Right lung (tissue), 5 donors: ENCODE data around the gene PKIG. TPM values are rescaled to one million over a fixed set of nuclear protein-coding genes. Genes with fewer than 3 reads are reported as not detected.
"Not testable (repeated sequence)": the region's sequence is repeated elsewhere in the genome, so short reads cannot be mapped to it uniquely, and the experiment has no call there.

Source experiments
- DNase-seq, 2 donors: peaks; one replicate each; pipeline ENCODE4 v3.0.0-alpha.2; 2013
- polyA plus RNA-seq, 5 donors: library from polyadenylated mRNA; unstranded; fragments of 120-200 nt; gene quantifications; one replicate each; pipeline versions ENCODE4 v1.2.1 to v1.2.3, GENCODE V29; 2013; ENCODE audit warnings: inconsistent platforms in 1 of 5, low replicate concordance in 1 of 5; ENCODE audit not compliant: insufficient read length in 5 of 5, insufficient read depth in 1 of 5

Gene PKIG
- polyA plus RNA-seq, 5 donors, result 49.1 to 68.5 (median 62.4) TPM

DNA sequence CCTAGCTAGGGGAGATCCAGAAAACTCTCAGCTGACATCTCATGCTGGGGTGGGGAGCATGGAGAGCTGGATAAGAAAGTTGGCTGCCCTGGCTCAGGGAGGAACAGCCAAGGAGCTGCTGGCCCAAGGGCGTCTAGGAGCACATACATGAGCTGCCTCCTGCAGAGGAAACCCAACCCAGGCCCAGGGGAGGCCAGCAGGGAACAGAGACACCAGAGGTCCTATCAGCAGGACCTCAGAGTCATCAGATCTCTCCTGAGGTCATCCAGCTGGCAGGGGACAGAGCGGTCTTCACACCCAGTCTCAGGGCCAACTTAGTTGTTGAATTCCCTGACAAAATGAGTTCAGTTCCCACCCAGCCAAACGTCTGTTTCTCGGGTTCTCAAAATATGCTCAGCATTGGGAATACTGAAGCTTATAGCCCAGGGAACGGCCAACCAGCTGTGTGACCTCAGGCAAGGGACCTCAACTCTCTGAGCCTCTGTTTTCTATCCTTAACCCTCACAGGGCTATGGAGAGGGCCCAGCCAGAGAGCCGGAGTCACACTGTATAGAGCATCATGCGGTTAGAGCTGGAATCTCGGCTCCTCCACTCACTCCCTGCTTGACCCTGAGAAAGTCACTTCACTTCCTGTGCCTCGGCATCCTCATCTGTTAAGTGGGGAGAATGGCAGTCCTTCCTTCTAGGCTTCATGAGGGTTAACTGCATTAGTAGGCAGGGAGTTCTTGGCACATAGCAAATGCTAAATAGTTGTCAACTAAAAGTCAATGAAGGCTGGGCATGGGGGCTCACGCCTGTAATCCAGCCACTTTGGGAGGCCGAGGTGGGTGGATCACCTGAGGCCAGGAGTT lies 55.4 kb downstream of the PKIG start:
- DNase-seq, result no peak

- no peak for DNase-seq
Measured at GRCh38 chr20:44640522-44640921, 58.1 kb downstream of the PKIG start.

GRCh38 chr20:44641325-44641724 lies 58.9 kb downstream of the PKIG start:
- DNase-seq, result no peak

DNA sequence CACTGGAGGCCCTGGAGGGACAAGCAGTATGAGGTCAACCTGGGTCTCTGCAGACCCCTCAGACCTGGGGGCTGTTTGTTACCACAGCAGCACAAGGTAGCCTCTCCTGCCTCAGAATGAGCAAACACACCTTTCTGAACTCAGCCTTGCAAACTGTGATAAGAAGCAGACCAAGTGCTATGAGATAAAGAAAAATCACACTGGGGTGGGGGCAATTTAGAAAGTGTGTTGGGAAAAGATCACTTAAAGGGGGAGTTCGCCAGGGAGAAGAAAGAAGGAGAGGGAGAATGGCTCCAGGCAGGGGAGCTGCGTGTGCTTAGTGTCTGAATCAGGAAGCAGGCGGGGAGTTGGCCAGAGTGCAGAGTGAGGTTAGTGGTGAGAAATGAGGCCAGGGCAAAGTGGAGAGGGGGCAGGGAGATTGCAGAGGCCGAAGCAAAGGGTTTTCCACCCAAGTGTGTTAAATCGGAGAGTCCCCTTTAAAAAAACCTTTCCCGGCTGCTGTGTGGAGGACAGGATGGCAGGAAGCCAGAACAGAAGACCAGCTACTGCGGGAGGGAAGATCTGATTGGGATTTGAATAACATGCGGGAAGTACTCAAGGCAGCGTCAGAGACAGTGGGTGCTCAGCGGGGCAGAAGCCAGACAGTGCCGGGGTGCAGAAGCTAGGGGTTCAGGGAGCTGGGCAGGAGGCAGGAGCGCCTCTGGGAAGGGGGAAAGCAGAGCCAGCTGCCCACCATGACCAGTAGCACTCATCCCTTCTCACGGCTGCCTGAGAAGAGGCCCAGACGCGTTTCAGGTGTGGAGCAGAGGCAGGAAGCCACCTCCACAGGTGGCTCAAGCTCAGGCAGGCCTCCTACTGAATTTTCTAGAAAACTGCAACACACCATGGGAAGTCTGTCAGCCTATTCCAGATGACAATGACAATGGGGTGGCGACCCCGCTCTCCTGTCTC lies 60.1 kb downstream of the PKIG start:
- DNase-seq, result peak; percentile 69 to 78

DNA sequence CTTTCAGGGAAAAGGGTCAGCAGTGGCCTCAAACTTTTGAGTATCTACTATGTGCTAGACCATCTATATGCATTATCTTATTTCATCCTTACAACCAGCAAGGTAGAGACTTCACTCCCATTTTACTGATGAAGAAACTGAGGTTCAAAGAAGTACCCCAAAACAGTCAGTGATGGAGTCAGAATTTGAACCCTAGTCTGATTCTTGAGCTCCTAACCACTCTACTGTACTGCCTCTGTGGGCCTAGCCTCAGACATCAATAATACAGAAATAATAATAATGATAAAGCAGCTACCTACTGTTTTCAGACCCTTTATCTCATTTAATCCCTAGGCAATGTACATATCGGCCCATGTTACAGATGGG lies 60.8 kb downstream of the PKIG start:
- DNase-seq, result no peak

GRCh38 chr20:44643596-44644229 lies 61.3 kb downstream of the PKIG start:
- peak; percentile 54 to 61 for DNase-seq

DNA sequence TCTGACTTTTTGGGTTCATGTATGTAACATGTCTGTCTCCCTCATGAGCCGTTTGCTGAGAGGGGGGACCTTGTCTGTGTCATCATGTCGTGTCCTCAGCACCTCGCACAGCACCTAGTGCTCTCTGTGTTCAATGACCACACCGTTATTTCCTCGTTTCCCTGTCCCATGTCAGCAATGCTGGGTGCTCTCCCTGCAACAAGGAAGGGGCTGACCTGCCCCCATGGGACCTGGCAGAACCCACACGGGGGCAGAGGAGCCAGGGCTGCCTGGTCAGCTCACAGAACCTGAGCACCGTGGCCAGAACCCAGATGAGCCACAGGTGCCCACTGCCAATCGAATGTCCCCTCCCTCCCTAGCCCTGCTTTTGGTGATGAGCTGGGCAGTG lies 61.8 kb downstream of the PKIG start:
- no peak for DNase-seq

GRCh38 chr20:44644667-44645131 lies 62.3 kb downstream of the PKIG start:
- DNase-seq, result no peak

DNA sequence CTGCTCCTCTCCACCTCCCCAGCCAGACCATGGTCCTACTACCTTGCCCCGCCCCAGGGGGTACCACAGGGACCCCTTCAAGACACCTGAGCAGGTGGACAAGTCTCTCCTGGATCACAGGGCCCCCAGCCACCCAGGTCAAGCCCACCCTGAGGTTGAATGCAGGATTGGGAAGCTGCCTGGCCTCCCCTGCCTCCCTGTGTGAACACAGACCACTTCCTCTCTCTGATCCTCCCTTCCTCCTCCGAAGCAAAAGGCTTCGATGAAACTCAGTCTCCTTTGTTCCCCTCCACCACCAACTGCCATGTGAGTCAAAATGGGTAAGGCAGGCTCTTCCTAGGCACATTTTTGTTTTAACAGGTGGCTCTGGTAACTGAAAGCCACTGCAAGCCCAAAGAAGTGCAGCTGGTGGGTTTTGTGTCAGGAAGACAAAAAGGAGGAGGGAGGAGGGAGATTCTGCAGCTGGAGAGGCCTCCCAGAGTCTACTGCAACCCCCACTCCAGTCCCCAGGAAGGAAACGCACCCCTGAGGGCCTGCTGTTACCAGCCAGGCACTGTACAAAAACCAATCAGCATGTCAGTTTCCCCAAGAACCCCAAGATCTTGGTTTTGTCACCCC lies 63.8 kb downstream of the PKIG start:
- DNase-seq, result no peak

- DNase-seq, result no peak
Measured at GRCh38 chr20:44646641-44647274, 64.4 kb downstream of the PKIG start.

GRCh38 chr20:44648068-44648467 lies 65.7 kb downstream of the PKIG start:
- no peak for DNase-seq

GRCh38 chr20:44648579-44648978 lies 66.2 kb downstream of the PKIG start:
- DNase-seq, result no peak

DNA sequence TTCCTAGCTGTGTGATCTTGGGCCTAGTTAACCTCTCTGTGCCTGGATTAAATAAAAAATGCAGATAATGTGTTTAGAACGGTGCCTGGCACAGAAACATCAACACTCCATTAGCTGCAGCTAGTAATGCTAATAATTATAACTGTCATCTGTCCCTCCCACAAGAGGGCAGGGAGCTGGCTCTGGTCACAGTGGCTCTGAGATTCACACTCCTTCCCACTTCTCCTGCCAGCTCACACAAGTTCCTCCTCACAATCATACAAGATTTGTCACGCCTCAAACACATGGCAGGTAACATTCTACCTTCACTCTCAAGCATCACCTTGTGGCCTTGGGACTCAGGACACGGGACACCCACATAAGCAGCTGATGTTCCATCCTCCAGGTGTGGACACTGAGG lies 66.7 kb downstream of the PKIG start:
- no peak for DNase-seq

DNA sequence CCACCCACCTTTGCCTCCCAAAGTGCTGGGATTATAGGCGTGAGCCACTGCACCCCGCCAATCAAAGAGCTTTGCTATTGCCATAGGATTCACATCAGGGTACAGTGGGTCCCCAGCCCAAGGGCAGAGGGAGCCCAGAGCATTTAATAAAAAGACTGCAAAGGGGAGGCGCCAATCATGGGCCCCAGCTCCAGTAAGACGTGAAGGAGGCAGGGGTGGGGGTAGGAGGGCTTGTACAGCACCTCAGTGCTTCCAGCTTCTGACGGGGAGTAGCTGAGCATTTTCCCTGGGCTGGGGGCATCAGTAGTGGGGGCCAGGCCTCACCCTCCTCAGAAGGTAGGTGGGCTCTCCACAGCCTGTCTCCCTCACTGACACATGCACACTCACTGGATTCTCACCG lies 67.6 kb downstream of the PKIG start:
- no peak for DNase-seq

- DNase-seq, result no peak
Measured at GRCh38 chr20:44650771-44651433, 68.5 kb downstream of the PKIG start.

DNA sequence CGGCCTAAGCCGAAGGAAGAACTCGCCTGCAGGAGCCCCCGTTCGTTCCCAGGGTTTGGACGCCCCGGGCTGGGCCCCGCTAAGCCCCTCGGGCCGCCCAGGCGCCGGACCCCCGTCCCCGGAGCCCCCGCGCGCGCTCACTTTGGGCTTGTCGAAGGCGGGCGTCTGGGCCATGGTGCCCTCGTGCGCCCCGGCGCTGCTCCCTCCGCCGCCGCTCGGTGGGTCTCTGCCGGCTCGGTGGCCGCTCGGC lies 69.0 kb downstream of the PKIG start:
- DNase-seq, result no peak

DNA sequence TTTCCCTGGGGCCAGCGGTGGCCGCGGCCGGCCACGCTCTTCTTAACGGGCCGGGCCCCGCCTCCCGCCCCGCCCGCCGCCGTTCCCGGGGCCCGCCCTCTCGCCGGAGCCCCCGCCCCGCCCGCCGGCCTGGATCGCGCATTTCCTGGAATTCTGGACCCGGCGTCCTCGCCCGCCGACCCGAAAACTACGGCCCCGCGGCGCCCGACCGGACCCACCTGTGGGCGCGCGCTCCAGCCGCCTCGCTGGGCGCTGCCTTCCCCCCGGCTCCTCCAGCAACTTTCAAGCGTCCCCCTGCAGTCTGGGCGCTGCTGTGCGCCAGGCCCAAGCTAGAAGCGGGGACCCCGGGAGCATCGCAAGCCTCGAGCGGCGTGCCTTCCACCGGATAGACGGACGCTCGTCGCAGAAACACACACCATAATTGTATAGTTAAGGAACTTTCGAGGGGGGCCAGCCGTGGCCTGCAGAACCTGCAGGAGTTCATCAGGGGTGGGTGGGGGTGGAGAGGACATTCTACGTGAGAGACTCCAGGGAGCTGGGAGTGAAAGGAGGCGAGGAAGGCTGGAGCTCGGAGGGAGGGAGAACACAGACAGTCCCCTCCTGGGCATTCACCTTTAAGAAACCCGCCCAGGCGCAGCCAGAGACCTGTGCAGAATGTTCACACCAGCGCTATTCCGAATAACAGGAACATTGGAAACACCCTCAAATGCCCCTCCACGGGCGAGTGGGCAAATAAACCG lies 69.5 kb downstream of the PKIG start, which contains the start of gene ADA:
ADA (minus strand) TSS at position 16 of the 740 bp plus-strand sequence. CDS start 92 bp downstream, outside the sequence.
- DNase-seq, result peak; percentile 36 to 62

DNA sequence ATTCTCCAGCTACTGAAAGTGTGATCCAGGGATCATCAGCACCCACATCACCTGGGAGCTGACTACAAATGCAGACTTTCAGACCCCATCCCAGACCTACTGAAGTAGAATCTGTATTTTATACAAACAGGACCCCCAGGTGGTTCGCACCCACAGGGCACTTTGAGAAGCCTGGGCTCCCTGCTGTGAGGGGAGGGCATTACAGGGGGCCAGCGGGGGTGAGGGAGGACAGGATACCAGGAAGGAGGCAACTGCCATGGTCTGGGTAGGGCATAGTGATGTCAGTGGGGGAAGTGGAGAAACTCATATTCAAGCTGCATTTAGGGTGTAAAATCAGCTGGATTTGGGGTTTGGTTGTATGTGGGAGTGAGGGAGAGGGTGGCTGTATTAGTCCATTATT lies 71.2 kb downstream of the PKIG start:
- no peak for DNase-seq

DNA sequence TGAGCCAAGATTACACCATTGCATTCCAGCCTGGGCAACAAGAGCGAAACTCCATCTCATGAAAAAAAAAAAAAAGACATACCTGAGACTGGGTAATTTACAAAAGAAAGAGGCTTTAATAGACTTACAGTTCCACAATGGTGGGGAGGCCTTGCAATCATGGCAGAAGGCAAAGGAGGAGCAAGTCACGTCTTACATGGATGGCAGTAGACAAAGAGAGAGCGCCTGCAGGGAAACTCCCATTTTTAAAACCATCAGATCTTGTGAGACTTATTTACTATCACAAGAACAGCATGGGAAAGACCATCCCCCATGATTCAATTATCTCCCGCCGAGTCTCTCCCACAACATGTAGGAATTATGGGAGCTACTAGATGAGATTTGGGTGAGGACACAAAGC lies 71.8 kb downstream of the PKIG start:
- DNase-seq, result not testable (repeated sequence)

GRCh38 chr20:44656448-44656847 lies 74.1 kb downstream of the PKIG start:
- no peak for DNase-seq
